Ectodermal cell (in vitro differentiated cells): ENCODE measurements around the gene NRARP.

Source experiments
- H3K27ac ChIP-seq: 2 replicates; pipeline ENCODE4 v1.7.0; 2013; ENCODE audit warnings: mild to moderate bottlenecking, low read depth, low read length; ENCODE audit not compliant: insufficient read depth, poor library complexity, severe bottlenecking
- H3K27me3 ChIP-seq: 2 replicates; pipeline ENCODE4 v1.7.0; 2013; ENCODE audit warnings: mild to moderate bottlenecking, low read length; ENCODE audit not compliant: insufficient read depth, control insufficient read depth, poor library complexity, severe bottlenecking
- H3K36me3 ChIP-seq: one replicate; pipeline ENCODE4 v1.7.0; 2013; ENCODE audit warnings: low read length; ENCODE audit not compliant: control insufficient read depth, insufficient read depth
- H3K4me1 ChIP-seq: one replicate; pipeline ENCODE4 v1.7.0; 2013; ENCODE audit warnings: low read length; ENCODE audit not compliant: control insufficient read depth, insufficient read depth
- H3K4me3 ChIP-seq: 2 replicates; pipeline ENCODE4 v1.7.0; 2013; ENCODE audit warnings: low read depth, low read length, control low read depth; ENCODE audit not compliant: insufficient read depth
- H3K9me3 ChIP-seq: 2 replicates; pipeline ENCODE4 v1.7.0; 2013; ENCODE audit warnings: mild to moderate bottlenecking, low read length, moderate library complexity; ENCODE audit not compliant: control insufficient read depth
- WGBS, 2 experiments: methylation state at CpG; one replicate each; pipeline ENCODE4 v1.1.7; 2013; ENCODE audit warnings: missing lambda C conversion rate in 2 of 2; 5-methylcytosine and 5-hydroxymethylcytosine counted together

The NRARP gene

DNA sequence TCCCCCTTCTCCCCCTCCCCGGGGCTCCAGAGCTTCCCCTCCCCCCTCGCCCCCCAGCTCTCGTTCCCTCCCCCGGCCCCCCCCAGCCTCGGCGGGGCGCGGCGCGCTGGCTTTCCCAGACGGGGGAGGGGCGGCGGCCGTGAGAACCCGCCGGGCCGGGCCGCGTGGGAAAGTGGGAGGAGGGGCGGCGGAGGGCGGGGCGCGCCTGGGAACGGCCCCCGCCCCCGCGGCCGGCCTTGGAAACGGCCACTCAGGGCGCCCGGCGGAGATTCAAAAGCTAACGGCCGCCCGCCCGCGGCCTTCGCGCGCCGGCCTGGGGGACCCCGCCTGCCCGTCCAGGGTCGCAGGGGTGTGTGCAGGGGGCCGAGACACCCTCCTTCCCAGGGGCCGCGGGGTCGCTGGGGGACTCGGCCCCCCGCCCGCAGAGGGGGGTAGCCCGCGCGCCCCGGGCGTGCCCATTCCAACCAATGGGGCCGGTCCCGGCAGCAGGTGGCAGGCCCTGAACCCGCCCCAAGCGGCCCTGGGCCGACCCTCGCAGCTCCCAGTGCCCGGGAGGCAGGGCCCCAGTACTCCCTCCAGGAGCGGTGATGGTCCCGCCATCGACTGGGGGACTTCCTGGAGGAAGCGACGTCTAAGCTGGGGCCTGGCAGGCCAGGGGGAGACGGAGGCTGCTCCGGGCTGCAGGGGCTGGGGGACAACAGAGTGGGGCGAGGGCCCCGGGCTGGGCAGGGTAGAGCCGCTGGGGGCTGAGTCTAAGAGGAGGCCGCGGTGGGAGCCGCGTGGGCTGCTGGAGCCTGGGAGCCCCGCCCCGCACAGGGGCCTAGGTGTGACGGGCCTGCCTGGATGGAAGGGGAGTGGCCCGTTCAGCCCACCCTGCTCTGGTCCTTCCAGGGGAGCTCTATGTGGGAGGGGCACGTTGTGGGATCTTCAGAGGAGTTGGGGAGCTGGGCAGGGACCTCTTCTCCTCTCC, 14.2 kb upstream of the NRARP start:
- H3K4me3 ChIP-seq: peak overlapping the region; percentile 6
- WGBS, 2 experiments: 9% methylated on average over 79 to 80 of the region's 83 CpGs

DNA sequence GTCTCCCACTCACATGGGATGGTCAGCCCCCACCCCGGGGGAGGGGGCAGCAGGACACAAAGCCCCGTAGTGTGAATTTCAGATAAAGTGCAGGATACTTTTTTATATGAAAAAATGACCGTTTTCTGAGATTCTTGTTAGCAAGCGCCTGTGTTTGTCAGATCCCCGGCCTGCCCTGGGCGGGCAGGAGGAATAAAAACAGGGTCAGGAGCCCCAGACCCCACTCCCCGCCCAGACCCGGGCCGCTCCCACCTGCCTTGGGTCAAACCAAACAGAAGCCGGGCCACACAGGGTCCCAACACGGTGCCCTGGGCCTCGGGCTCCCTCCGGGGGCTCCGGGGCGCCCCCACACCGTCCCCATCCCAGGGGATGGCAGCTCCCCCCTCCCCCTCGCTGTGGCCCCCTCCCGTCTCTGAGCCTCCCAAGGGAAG, 13.5 kb upstream of the NRARP start:
- peaks cover 5% of the 10 kb centered on the region for H3K27me3 ChIP-seq
- no peak overlapping the region for H3K27ac ChIP-seq
- WGBS, 2 experiments: 32 to 33% methylated on average over 16 to 17 of the region's 18 CpGs
- H3K4me3 ChIP-seq: no peak overlapping the region
- no peaks in the 10 kb centered on the region for H3K36me3 ChIP-seq
- H3K4me1 ChIP-seq: peaks cover 36% of the 10 kb centered on the region
- H3K9me3 ChIP-seq: no peaks in the 10 kb centered on the region

More for the DNA sequence above, 14.2 kb upstream of the NRARP start:
- Histone ChIP-seq H3K27ac (no peak overlapping the region), H3K27me3 (peaks cover 5% of the 10 kb centered on the region), H3K9me3 (no peaks in the 10 kb centered on the region), H3K36me3 (no peaks in the 10 kb centered on the region), H3K4me1 (peaks cover 37% of the 10 kb centered on the region)

DNA sequence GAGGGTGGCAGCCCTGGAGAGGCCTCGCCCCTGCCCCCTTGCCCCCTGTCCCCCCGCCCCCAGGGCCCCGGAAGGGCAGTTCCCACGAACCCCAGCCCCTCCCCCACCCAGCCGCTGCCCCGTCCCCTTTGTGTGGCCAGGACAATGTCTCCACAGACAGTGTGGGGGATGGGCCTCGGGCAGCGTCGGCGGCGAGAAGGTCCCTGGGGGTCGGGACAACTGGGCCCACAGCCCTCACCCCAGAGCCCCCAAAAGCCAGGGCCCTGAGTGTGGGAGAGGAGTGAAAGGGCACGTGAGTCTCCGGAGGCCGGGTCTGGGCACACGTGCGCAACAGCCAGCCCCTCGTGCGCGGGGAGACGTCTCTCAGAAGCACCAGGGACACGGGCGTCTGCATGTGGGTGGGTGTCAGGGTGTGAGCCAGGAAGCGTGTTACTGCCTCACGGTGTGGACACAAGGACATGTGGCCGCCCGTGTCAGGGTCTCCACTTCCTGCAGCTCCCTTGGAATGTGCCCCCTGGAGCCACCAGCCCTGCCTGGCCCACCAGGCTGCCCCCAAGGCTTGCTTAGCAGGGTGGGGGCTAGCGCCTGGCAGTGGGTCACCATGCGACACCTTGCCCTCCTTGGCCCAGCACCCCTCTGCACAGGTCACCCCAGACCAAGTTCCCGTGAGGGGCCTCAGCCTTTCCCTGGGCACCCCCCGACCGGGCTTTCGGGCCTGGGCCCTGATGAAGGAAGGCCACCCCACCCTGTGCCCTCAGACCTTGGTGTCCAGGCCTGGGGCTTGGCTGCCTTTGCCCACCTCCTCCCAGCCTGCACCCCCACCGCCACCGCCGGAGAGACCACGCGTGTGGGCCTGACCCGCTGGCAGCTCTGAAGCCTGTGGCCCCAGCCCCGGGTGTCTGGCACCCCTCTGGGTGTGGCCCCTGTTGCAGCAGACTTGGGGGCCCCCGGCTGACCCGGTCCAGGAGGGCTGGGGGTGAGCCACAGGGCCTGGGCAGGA, 12.8 kb upstream of the NRARP start:
- no peak overlapping the region for H3K4me3 ChIP-seq
- H3K36me3 ChIP-seq: no peaks in the 10 kb centered on the region
- H3K4me1 ChIP-seq: peaks cover 34% of the 10 kb centered on the region
- H3K27ac ChIP-seq: peak overlapping the region; percentile 16
- H3K27me3 ChIP-seq: peaks cover 5% of the 10 kb centered on the region
- H3K9me3 ChIP-seq: no peaks in the 10 kb centered on the region
- WGBS, 2 experiments: 71 to 72% methylated on average over 38 to 41 of the region's 42 CpGs

DNA sequence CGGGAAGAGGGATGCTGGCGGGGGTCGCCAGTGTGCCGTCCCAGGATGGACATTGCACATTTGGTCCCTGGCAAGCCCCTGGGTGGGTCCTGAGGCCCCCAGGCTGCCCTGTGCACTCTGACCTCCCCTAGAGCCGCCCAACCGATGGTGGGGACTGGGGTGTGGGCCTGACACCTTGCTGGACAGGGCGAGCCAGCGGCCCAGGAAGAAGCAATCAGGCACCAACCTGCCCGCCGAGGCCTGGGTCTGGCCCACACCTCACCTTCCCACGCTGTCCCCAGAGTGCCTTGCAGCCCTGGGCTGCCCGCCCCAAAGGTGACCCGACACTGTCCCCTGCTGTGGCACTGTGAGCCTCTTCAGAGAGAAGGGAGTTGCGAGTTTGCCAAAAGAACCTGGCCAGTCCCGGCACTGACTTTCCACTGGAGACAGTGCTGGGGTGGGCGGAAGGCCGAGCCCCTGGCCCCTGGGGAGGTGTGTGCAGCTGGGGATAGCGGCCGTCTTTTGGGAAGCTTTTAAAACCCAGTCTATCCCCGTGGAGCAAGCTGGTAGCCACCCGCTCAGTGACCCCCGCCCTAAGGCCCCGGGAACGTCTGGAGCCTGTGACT, 12.0 kb upstream of the NRARP start:
- no peak overlapping the region for H3K27ac ChIP-seq
- H3K4me3 ChIP-seq: no peak overlapping the region
- H3K27me3 ChIP-seq: peaks cover 5% of the 10 kb centered on the region
- 76 to 77% methylated on average over 24 of the region's 24 CpGs for WGBS, 2 experiments
- no peaks in the 10 kb centered on the region for H3K9me3 ChIP-seq
- no peaks in the 10 kb centered on the region for H3K36me3 ChIP-seq
- H3K4me1 ChIP-seq: peaks cover 34% of the 10 kb centered on the region

DNA sequence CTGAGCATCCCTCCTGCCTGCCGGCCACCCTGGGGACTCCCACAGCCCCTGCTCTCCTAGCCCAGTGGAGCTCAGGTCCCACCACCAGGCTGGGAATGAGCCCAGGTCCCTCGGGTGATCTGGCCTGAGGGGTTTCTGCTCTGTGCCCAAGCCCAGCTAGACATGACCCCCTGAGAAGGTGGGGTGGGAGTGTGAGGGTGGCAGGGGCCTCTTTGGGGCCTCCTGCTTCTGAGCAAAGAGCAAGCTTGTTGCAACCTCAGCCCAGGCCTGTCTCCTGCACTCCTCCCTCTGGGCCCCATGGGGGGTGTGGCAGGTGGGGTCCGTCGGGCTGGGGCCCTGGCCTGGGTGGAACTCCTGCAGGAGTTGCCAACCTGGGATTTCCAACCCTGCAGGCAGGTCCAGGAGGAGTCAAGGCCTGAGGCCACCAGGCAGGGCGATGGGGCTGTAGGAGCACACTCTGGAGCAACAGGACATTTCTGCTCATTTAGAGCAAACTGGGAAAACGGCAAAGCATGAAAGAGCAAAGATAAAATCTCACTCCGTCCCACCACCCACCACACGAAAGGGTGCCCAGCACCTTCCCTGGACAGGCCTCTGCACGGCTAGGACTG, 11.4 kb upstream of the NRARP start:
- 86 to 88% methylated on average over 9 of the region's 9 CpGs for WGBS, 2 experiments
- no peaks in the 10 kb centered on the region for H3K36me3 ChIP-seq
- H3K27me3 ChIP-seq: peaks cover 5% of the 10 kb centered on the region
- H3K9me3 ChIP-seq: no peaks in the 10 kb centered on the region
- no peak overlapping the region for H3K27ac ChIP-seq
- H3K4me1 ChIP-seq: peaks cover 34% of the 10 kb centered on the region
- H3K4me3 ChIP-seq: no peak overlapping the region

DNA sequence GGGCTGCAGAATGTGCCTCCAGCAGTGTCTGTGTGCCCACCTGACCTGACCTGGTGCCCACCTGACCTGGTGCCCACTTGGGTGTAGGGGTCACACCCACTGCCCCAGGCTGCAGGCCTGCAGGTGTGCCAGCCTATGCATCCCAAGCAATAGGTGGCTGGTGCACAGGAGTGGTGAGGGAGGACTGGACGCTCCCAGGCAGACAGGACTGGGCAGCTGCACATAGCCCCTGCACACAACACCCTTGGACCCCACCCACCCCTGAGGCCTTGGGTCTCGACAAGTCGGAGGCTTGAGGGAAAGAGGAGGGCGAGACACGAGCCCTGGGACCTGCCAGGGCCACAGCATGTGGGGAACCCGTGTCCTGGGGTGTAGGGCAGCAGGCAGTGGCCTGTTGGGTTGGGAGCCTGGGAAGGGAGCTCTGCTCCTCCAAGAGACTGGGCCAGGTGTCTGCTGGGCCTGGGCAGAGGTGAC, 10.8 kb upstream of the NRARP start:
- 94 to 98% methylated on average over 6 of the region's 6 CpGs for WGBS, 2 experiments
- no peaks in the 10 kb centered on the region for H3K36me3 ChIP-seq
- peaks cover 34% of the 10 kb centered on the region for H3K4me1 ChIP-seq
- H3K4me3 ChIP-seq: no peak overlapping the region
- H3K9me3 ChIP-seq: no peaks in the 10 kb centered on the region
- peaks cover 5% of the 10 kb centered on the region for H3K27me3 ChIP-seq
- H3K27ac ChIP-seq: no peak overlapping the region

DNA sequence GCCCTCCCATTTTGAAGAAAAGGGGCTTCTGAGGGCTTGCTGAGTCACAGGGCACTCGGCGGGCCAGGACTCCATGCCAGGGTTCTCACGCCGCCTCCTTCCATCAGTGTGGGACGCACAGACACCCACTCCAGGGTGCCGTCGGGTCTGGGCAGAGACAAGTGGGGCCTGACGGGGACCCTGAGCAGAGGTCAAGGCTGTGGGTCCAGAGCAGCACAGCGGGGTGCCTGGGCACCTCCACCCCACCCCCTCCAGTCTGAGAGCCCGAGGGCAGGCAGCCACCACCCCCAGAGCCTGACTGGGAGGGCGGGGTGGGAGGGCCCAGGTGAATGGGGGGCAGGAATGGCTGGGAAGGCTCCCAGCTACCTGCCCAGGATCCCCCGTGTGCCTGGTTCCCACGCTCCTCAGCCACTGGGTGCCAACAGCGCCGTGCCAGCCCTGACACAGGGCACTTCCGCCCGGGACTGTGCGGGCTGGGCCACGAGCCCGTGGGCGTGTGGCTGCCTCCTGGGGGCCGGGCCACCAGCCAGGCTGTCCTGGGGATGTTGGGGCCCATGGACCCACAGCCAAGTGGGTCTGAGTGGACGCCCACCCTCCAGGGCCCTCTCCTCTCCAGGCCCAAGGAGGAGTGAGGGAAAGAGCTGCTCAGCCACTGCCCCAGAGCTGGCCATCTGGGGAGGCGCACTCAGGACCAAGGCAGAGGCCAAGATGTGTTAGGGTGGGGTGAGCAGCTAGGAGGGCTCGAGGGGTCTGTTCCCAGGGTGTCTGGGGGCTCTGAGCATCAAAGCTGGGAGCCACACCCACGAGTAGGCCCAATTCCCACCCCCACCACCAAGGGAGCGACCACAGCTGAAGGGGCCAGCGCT, 10.1 kb upstream of the NRARP start:
- H3K27ac ChIP-seq: no peak overlapping the region
- peaks cover 5% of the 10 kb centered on the region for H3K27me3 ChIP-seq
- peaks cover 40% of the 10 kb centered on the region for H3K4me1 ChIP-seq
- 93 to 94% methylated on average over 28 of the region's 28 CpGs for WGBS, 2 experiments
- H3K9me3 ChIP-seq: no peaks in the 10 kb centered on the region
- no peak overlapping the region for H3K4me3 ChIP-seq
- no peaks in the 10 kb centered on the region for H3K36me3 ChIP-seq

DNA sequence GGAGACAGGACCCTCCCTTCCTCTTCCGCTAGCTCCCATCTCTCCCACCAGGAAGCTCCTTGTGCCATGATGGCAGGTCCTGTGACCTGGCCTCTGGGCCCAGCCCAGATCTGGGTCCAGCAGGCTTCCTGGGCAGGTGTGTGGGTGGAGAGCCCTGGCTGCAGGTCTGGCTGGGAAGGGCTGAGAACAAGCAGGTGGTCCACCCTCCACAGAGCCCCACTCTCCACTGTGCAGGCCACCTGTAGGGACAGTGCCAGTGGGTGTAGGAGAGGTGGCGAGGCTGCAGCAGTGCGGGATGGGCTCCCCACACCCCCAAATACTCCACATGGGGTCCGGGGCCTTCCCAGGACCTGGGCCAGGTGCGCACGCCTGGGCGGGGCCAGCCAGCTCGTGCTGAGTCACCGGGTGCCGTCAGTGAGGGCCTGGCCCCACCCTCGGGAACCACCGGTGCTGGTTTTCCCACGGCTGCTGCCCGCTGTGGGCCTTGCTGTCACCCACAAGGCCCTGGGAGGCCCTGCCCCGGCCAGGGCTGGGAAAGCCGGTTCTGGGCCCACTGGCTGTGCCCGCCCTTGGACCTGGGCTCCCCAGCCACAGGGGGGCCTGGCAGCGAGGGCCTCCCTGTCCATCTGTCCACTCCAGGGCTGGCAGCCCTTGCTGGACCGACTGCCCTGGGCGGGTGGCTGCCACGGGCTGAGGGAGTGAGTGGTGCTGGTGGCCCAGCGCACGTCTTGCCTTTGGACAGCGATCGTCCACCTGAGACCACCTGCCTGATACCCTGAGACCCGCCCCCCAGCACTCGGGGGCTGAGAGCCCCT, 9.3 kb upstream of the NRARP start:
- H3K36me3 ChIP-seq: no peaks in the 10 kb centered on the region
- 92% methylated on average over 27 of the region's 27 CpGs for WGBS, 2 experiments
- peaks cover 2% of the 10 kb centered on the region for H3K27me3 ChIP-seq
- peaks cover 38% of the 10 kb centered on the region for H3K4me1 ChIP-seq
- no peaks in the 10 kb centered on the region for H3K9me3 ChIP-seq
- no peak overlapping the region for H3K27ac ChIP-seq
- no peak overlapping the region for H3K4me3 ChIP-seq
